Stimulated activated CD8-positive, alpha-beta memory T cell treated with anti-CD3 and anti-CD28 coated beads, Interleukin-15, amount 100 ng/mL, for 24 hours (primary cell): ENCODE results near the gene SPDYC.
"Not testable (repeated sequence)": the region's sequence is repeated elsewhere in the genome, so short reads cannot be mapped to it uniquely, and the experiment has no call there.

Experiments
- DNase-seq: peaks from one replicate; pipeline ENCODE4 v3.0.0-alpha.2; 2020; ENCODE audit warnings: low read depth

Gene SPDYC

GRCh38 chr11:65134240-65134951, 35.6 kb upstream of the SPDYC start, which contains the start of gene SYVN1:
SYVN1 (minus strand) TSS chr11:65134519; CDS start chr11:65133601, 918 bp downstream.
- DNase-seq, result peak; percentile 88

GRCh38 chr11:65134952-65135632, 34.9 kb upstream of the SPDYC start:
- no peak for DNase-seq

GRCh38 chr11:65135633-65136145, 34.3 kb upstream of the SPDYC start:
- no peak for DNase-seq

- DNase-seq, result no peak
These were observed 33.4 kb upstream of the SPDYC start for GRCh38 chr11:65136515-65137096.

GRCh38 chr11:65141896-65142494, 28.0 kb upstream of the SPDYC start:
- no peak for DNase-seq

GRCh38 chr11:65147352-65148075, 22.5 kb upstream of the SPDYC start:
- no peak for DNase-seq

- no peak for DNase-seq
These were observed 21.4 kb upstream of the SPDYC start for GRCh38 chr11:65148657-65149056.

- not testable (repeated sequence) for DNase-seq
These were observed 19.9 kb upstream of the SPDYC start for GRCh38 chr11:65150131-65150508.

- DNase-seq, result no peak
These were observed 19.3 kb upstream of the SPDYC start for GRCh38 chr11:65150509-65151299.

- no peak for DNase-seq
These were observed 18.6 kb upstream of the SPDYC start for GRCh38 chr11:65151331-65151899.

GRCh38 chr11:65152122-65152521, 17.9 kb upstream of the SPDYC start:
- no peak for DNase-seq

- no peak for DNase-seq
These were observed 13.8 kb upstream of the SPDYC start for GRCh38 chr11:65156256-65156655.

- DNase-seq, result no peak
These were observed 13.1 kb upstream of the SPDYC start for GRCh38 chr11:65156926-65157325.

GRCh38 chr11:65157336-65157735, 12.7 kb upstream of the SPDYC start:
- no peak for DNase-seq

- no peak for DNase-seq
These were observed 11.0 kb upstream of the SPDYC start for GRCh38 chr11:65159012-65159411.

GRCh38 chr11:65160643-65161042, 9.4 kb upstream of the SPDYC start:
- DNase-seq, result no peak

GRCh38 chr11:65163684-65164083, 6.3 kb upstream of the SPDYC start:
- no peak for DNase-seq

GRCh38 chr11:65165410-65166317, 4.4 kb upstream of the SPDYC start:
- no peak for DNase-seq

- no peak for DNase-seq
These were observed 3.1 kb upstream of the SPDYC start for GRCh38 chr11:65166893-65167292.

- no peak for DNase-seq
These were observed 2.4 kb upstream of the SPDYC start for GRCh38 chr11:65167656-65168055.
